ENCODE results near the gene TENM4. TPM values are rescaled to one million over a fixed set of nuclear protein-coding genes. Genes with fewer than 3 reads are reported as not detected.

TENM4 gene
- polyA plus RNA-seq, 1 of the 3 experiments (the other 2 are of a cell fraction), result 16.7 TPM

DNA sequence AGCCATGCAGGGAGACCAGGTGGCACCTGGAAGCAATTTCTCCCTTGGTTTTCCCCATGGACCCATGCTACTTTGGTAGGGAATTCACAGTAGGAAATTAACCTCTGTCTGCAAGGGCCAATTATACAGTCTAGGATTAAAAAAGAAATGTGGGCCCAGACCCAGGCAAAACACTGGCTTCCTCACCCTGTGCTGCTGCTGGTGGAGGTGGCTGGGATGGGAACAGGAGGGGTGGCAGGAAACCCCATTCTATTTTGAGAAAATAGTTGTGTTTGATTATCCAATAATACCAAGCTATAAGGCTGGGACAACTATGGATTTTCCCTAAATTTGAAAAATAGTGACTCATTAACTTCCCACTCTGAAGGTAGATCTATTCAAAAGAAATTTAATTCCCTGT, 449.1 kb downstream of the TENM4 start:
- Histone ChIP-seq H4K20me1 (ENCODE audit: insufficient read depth) (no peaks in the 10 kb centered on the region), H3K9me3 (no peaks in the 10 kb centered on the region), H3K9ac (no peak overlapping the region), H3K27me3 (ENCODE audit: insufficient read depth) (no peaks in the 10 kb centered on the region), H3K4me3 (ENCODE audit: low read depth in 2 of 2, low read length in 1 of 2) (no peak overlapping the region), H3K79me2 (ENCODE audit: insufficient read depth) (no peaks in the 10 kb centered on the region), H3K36me3 (replicated peaks in 1 of 2; ENCODE audit: control insufficient read depth in 1 of 2, insufficient read depth in 2 of 2, low read length in 1 of 2) (no peaks in the 10 kb centered on the region), H3K27ac (ENCODE audit: low read depth in 2 of 2, low read length in 1 of 2) (peak overlapping the region in 1 of 2 experiments; percentile 45; a peak in 1 of 4 replicates), H3F3A (replicated peaks; ENCODE audit: insufficient read depth) (no peaks in the 10 kb centered on the region), H2AFZ (ENCODE audit: low read depth) (no peak overlapping the region), H3K4me2 (no peak overlapping the region), H3K9me2 (no peaks in the 10 kb centered on the region), H3K4me1 (ENCODE audit: control insufficient read depth in 1 of 2, insufficient read depth in 2 of 2, low read depth in 1 of 2, low read length in 1 of 2) (peaks cover 0 to 17% of the 10 kb centered on the region in 2 experiments; a peak in 2 of 4 replicates)
- POLR2A ChIA-PET, result no interaction called here
- TF ChIP-seq, protein P1, sequence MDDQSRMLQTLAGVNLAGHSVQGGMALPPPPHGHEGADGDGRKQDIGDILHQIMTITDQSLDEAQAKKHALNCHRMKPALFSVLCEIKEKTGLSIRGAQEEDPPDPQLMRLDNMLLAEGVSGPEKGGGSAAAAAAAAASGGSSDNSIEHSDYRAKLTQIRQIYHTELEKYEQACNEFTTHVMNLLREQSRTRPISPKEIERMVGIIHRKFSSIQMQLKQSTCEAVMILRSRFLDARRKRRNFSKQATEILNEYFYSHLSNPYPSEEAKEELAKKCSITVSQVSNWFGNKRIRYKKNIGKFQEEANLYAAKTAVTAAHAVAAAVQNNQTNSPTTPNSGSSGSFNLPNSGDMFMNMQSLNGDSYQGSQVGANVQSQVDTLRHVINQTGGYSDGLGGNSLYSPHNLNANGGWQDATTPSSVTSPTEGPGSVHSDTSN (IDR thresholded peaks at IDR 0.05), result no peak
- no peak for TF ChIP-seq NFIC (IDR thresholded peaks at IDR 0.05; ENCODE audit: borderline replicate concordance)
- no peak for TF ChIP-seq RFX5 (IDR thresholded peaks at IDR 0.05; ENCODE audit: low read length)
- no peak for TF ChIP-seq MXI1 (IDR thresholded peaks at IDR 0.05; ENCODE audit: low read depth, low read length)
- no peak for TF ChIP-seq ELF1 (IDR thresholded peaks at IDR 0.05)
- TF ChIP-seq, protein P2, sequence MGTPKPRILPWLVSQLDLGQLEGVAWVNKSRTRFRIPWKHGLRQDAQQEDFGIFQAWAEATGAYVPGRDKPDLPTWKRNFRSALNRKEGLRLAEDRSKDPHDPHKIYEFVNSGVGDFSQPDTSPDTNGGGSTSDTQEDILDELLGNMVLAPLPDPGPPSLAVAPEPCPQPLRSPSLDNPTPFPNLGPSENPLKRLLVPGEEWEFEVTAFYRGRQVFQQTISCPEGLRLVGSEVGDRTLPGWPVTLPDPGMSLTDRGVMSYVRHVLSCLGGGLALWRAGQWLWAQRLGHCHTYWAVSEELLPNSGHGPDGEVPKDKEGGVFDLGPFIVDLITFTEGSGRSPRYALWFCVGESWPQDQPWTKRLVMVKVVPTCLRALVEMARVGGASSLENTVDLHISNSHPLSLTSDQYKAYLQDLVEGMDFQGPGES (IDR thresholded peaks at IDR 0.05; ENCODE audit: low read depth, low read length), result no peak
- TF ChIP-seq CHD2 (IDR thresholded peaks at IDR 0.05; ENCODE audit: low read length, partially characterized antibody), result no peak
- TF ChIP-seq RCOR1 (IDR thresholded peaks at IDR 0.05; ENCODE audit: low read length), result no peak
- TF ChIP-seq EZH2phosphoT487 (IDR thresholded peaks at IDR 0.05; ENCODE audit: borderline replicate concordance, low read depth), result no peak
- TF ChIP-seq, protein P3, sequence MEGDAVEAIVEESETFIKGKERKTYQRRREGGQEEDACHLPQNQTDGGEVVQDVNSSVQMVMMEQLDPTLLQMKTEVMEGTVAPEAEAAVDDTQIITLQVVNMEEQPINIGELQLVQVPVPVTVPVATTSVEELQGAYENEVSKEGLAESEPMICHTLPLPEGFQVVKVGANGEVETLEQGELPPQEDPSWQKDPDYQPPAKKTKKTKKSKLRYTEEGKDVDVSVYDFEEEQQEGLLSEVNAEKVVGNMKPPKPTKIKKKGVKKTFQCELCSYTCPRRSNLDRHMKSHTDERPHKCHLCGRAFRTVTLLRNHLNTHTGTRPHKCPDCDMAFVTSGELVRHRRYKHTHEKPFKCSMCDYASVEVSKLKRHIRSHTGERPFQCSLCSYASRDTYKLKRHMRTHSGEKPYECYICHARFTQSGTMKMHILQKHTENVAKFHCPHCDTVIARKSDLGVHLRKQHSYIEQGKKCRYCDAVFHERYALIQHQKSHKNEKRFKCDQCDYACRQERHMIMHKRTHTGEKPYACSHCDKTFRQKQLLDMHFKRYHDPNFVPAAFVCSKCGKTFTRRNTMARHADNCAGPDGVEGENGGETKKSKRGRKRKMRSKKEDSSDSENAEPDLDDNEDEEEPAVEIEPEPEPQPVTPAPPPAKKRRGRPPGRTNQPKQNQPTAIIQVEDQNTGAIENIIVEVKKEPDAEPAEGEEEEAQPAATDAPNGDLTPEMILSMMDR (IDR thresholded peaks at IDR 0.05), result no peak
- TF ChIP-seq TCF12 (IDR thresholded peaks at IDR 0.05), result no peak
- TF ChIP-seq, protein P4, sequence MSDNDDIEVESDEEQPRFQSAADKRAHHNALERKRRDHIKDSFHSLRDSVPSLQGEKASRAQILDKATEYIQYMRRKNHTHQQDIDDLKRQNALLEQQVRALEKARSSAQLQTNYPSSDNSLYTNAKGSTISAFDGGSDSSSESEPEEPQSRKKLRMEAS (IDR thresholded peaks at IDR 0.05; ENCODE audit: low read depth), result no peak
- TF ChIP-seq RAD21 (IDR thresholded peaks at IDR 0.05; ENCODE audit: low read length), result no peak
- TF ChIP-seq FOXM1 (IDR thresholded peaks at IDR 0.05; ENCODE audit: low read depth), result no peak
- TF ChIP-seq MEF2A (IDR thresholded peaks at IDR 0.05; ENCODE audit: borderline replicate concordance, low read depth), result no peak
- CTCF ChIA-PET, result interaction anchor here (0.8 to 1.6 kb wide), 4 partner anchors 9 to 346 kb away, joined by 3 to 6 read pairs (median 4); no protein-coding TSS in a partner anchor
- DNase-seq, result no peak

All from SK-N-SH (cell line).